Measurements from ENCODE around the gene PARVG.

DNA sequence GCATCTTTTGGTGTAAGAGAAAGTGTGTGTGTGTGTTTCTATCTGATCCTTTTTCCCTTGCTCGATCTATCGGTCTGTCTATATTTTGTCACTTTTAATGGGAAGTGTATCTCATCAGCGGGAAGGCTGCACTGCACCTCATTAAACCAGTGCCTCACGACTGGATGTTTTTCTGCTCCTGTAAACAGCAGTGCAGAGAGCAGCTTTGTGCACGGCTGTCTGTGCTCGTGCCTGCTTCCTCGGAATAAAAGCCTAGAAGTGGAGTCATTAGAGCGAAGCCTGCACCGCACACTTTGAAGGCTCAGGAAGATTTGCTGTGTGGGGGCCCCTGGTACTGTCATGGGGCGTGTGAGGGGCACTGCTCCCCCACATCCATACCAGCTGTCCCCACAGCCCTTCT lies 27.0 kb upstream of the PARVG start:
- TF ChIP-seq CBX8 (IDR thresholded peaks at IDR 0.05; ENCODE audit: borderline replicate concordance, low read depth, low read length) (no peak), RBBP5 (IDR thresholded peaks at IDR 0.05; ENCODE audit: borderline replicate concordance, low read depth, low read length) (no peak), POU5F1 (IDR thresholded peaks at IDR 0.05; ENCODE audit: low read depth, low read length) (no peak), CREB1 (IDR thresholded peaks at IDR 0.05) (no peak), TEAD4 (IDR thresholded peaks at IDR 0.05; ENCODE audit: low read depth, low read length) (no peak), RXRA (IDR thresholded peaks at IDR 0.05; ENCODE audit: insufficient read depth, low read depth, low read length) (no peak), POLR2AphosphoS5 (IDR thresholded peaks at IDR 0.05; ENCODE audit: low read depth, low read length) (no peak), PHF8 (conservative IDR thresholded peaks at IDR 0.05; ENCODE audit: low read depth, low read length) (no peak)
- TF ChIP-seq, protein P1, sequence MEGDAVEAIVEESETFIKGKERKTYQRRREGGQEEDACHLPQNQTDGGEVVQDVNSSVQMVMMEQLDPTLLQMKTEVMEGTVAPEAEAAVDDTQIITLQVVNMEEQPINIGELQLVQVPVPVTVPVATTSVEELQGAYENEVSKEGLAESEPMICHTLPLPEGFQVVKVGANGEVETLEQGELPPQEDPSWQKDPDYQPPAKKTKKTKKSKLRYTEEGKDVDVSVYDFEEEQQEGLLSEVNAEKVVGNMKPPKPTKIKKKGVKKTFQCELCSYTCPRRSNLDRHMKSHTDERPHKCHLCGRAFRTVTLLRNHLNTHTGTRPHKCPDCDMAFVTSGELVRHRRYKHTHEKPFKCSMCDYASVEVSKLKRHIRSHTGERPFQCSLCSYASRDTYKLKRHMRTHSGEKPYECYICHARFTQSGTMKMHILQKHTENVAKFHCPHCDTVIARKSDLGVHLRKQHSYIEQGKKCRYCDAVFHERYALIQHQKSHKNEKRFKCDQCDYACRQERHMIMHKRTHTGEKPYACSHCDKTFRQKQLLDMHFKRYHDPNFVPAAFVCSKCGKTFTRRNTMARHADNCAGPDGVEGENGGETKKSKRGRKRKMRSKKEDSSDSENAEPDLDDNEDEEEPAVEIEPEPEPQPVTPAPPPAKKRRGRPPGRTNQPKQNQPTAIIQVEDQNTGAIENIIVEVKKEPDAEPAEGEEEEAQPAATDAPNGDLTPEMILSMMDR (IDR thresholded peaks at IDR 0.05; ENCODE audit: control extremely low read depth in 1 of 3, insufficient read depth in 1 of 3, low read depth in 1 of 3, low read length in 3 of 3) = no peak
- TF ChIP-seq, protein P2, sequence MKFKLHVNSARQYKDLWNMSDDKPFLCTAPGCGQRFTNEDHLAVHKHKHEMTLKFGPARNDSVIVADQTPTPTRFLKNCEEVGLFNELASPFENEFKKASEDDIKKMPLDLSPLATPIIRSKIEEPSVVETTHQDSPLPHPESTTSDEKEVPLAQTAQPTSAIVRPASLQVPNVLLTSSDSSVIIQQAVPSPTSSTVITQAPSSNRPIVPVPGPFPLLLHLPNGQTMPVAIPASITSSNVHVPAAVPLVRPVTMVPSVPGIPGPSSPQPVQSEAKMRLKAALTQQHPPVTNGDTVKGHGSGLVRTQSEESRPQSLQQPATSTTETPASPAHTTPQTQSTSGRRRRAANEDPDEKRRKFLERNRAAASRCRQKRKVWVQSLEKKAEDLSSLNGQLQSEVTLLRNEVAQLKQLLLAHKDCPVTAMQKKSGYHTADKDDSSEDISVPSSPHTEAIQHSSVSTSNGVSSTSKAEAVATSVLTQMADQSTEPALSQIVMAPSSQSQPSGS (IDR thresholded peaks at IDR 0.05; ENCODE audit: low read length) = no peak
